Cardiac muscle cell (in vitro differentiated cells and primary cell): ENCODE data around the gene PRAMEF14. TPM values are rescaled to one million over a fixed set of nuclear protein-coding genes. Genes with fewer than 3 reads are reported as not detected.
"Not testable (repeated sequence)": the region's sequence is repeated elsewhere in the genome, so short reads cannot be mapped to it uniquely, and the experiment has no call there.

Experiments used
- DNase-seq, 2 donors: peaks; one replicate each; pipeline versions ENCODE4 v3.0.0 to v3.0.0-alpha.2; 2010 to 2017; ENCODE audit warnings: low read depth in 1 of 2, low spot score in 1 of 2
- H3K27ac ChIP-seq: fragments of 200-600 bp; sonication (generic); 2 replicates; pipeline ENCODE4 v1.5.1; 2016
- H3K27me3 ChIP-seq: fragments of 200-600 bp; sonication (generic); 2 replicates; pipeline ENCODE4 v1.6.0; 2016; ENCODE audit warnings: control low read depth
- H3K36me3 ChIP-seq: fragments of 200-600 bp; sonication (generic); 2 replicates; pipeline ENCODE4 v1.5.1; 2016; ENCODE audit warnings: control low read depth
- H3K4me1 ChIP-seq: fragments of 200-600 bp; sonication (generic); 2 replicates; pipeline ENCODE4 v1.8.1; 2017; ENCODE audit warnings: low read depth, mild to moderate bottlenecking, mixed run types
- H3K4me3 ChIP-seq: fragments of 200-600 bp; sonication (generic); 2 replicates; pipeline ENCODE4 v1.5.1; 2016; ENCODE audit warnings: mild to moderate bottlenecking
- H3K9me3 ChIP-seq: fragments of 200-600 bp; sonication (generic); 2 replicates; pipeline ENCODE4 v1.5.1; 2017; ENCODE audit warnings: low read depth, mild to moderate bottlenecking, control low read depth
- CTCF ChIP-seq: IDR thresholded peaks from 2 replicates; pipeline ENCODE4 v1.5.1; 2012; ENCODE audit warnings: low read depth, mild to moderate bottlenecking, low read length
- polyA plus RNA-seq: library from polyadenylated mRNA; unstranded; fragments of >200 nt; fragmentation: Nextera tagmentation; extraction: Ambion mirVana; gene quantifications from 2 replicates; pipeline ENCODE4 v1.2.1, GENCODE V29; 2016
- total RNA-seq: library from RNA; depleted of rRNA; stranded (reverse); fragments of >200 nt; gene quantifications from 2 replicates; pipeline ENCODE4 v1.2.3, GENCODE V29; 2016

PRAMEF14 gene
- total and polyA plus RNA-seq, 2 experiments from 2014 or later: not detected

- not testable (repeated sequence) for H3K36me3 ChIP-seq
- DNase-seq: peak; percentile 60 to 64
Observed at GRCh38 chr1:13356774-13357173, 9.8 kb upstream of the PRAMEF14 start.

DNA sequence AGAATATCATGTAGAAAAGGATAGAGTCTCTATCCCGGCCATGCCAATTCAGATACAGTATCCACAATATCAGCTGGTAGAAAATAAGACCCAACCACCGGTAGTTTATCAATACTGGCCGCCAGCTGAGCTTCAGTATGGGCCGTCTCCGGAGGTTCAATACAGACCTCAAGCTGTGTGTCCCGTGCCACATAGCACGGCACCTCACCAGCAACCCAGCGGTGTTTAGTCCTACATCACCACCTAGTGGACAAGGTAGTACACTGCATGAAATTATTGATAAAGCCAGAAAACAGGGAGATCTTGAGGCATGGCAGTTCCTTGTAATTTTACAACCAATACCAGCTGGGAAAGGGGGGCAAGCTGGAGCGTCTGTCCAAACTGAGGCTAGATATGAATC is 7.5 kb upstream of the PRAMEF14 start:
- H3K4me3 ChIP-seq, H3K9me3 ChIP-seq, H3K27ac ChIP-seq, H3K27me3 ChIP-seq, H3K36me3 ChIP-seq, DNase-seq, H3K4me1 ChIP-seq: not testable (repeated sequence)

More at GRCh38 chr1:13356774-13357173, 9.8 kb upstream of the PRAMEF14 start:
- H3K9me3 ChIP-seq, H3K4me1 ChIP-seq, H3K27me3 ChIP-seq, H3K4me3 ChIP-seq, H3K27ac ChIP-seq: not testable (repeated sequence)
- TF ChIP-seq CTCF: peak; percentile 46

- not testable (repeated sequence) for H3K27me3 ChIP-seq, H3K27ac ChIP-seq, H3K9me3 ChIP-seq, H3K4me1 ChIP-seq, H3K36me3 ChIP-seq, H3K4me3 ChIP-seq, DNase-seq
Observed at GRCh38 chr1:13353476-13353875, 6.5 kb upstream of the PRAMEF14 start.

GRCh38 chr1:13342496-13342895 is 4.4 kb downstream of the PRAMEF14 start:
- not testable (repeated sequence) for H3K36me3 ChIP-seq, H3K4me3 ChIP-seq, H3K27me3 ChIP-seq, H3K9me3 ChIP-seq, H3K4me1 ChIP-seq, DNase-seq, H3K27ac ChIP-seq

DNA sequence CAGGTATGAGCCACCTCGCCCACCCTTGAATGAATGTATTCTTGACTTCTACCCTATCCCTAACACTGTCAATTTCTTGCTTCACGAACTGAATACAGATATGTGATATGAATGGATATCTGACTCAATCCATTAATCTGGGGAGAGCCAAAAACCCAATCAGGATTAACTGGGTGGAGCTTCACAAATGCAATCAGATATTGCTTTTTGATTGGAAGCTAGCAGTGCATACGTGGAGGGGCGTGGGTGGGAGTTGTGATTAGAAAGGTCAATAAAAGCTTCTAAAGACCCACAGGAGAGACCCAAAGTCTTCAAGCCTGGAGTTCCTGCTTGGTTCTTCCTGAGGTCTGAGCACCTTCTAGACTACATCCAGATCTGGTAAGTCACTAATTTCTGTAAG is 31.7 kb downstream of the PRAMEF14 start, which contains the start of gene PRAMEF15:
PRAMEF15 (plus strand) TSS at position 301 of the 400 bp plus-strand sequence. CDS start 2,827 bp downstream, outside the sequence.
- not testable (repeated sequence) for DNase-seq, H3K4me3 ChIP-seq, H3K27me3 ChIP-seq, H3K4me1 ChIP-seq, H3K27ac ChIP-seq, H3K36me3 ChIP-seq, H3K9me3 ChIP-seq

GRCh38 chr1:13303239-13303638 is 43.7 kb downstream of the PRAMEF14 start, which contains the start of gene PRAMEF33:
Gene PRAMEF33 (plus strand): TSS chr1:13303539. CDS start chr1:13305955, 2,416 bp downstream.
- not testable (repeated sequence) for H3K27ac ChIP-seq, H3K27me3 ChIP-seq, H3K36me3 ChIP-seq, H3K9me3 ChIP-seq, H3K4me1 ChIP-seq, DNase-seq, H3K4me3 ChIP-seq

DNA sequence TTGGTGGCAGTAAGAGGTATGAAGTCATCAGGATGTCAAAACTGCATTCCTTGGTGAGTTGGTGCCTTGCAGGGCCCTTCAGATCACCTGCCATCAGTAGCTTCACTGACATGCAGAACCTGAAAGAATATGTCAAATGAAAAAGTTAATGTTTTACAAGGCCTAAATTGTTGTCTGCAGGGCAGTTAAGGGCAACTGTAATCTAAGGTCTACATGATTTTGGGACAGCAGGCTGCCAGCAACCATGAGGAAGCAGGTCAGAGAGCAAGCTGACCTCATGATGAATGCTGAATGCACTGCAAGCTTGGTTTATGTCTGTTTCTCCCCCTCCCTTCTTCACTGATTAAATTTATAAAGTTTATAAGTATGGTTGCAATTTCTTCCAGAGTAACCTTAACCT is 44.7 kb downstream of the PRAMEF14 start:
- not testable (repeated sequence) for H3K4me3 ChIP-seq, H3K27me3 ChIP-seq, DNase-seq, H3K27ac ChIP-seq, H3K9me3 ChIP-seq, H3K36me3 ChIP-seq, H3K4me1 ChIP-seq

DNA sequence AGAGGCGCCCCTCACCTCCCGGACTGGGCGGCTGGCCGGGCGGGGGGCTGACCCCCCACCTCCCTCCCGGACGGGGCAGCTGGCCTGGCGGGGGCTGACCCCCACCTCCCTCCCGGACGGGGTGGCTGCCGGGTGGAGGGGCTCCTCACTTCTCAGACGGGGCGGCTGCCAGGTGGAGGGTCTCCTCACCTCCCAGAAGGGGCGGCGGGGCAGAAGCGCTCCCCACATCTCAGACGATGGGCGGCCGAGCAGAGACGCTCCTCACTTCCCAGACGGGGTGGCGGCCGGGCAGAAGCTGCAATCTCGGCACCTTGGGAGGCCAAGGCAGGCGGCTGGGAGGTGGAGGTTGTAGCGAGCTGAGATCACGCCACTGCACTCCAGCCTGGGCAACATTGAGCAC is 48.2 kb downstream of the PRAMEF14 start:
- not testable (repeated sequence) for H3K9me3 ChIP-seq, H3K27ac ChIP-seq, H3K27me3 ChIP-seq, H3K4me3 ChIP-seq, DNase-seq, H3K36me3 ChIP-seq, H3K4me1 ChIP-seq

DNA sequence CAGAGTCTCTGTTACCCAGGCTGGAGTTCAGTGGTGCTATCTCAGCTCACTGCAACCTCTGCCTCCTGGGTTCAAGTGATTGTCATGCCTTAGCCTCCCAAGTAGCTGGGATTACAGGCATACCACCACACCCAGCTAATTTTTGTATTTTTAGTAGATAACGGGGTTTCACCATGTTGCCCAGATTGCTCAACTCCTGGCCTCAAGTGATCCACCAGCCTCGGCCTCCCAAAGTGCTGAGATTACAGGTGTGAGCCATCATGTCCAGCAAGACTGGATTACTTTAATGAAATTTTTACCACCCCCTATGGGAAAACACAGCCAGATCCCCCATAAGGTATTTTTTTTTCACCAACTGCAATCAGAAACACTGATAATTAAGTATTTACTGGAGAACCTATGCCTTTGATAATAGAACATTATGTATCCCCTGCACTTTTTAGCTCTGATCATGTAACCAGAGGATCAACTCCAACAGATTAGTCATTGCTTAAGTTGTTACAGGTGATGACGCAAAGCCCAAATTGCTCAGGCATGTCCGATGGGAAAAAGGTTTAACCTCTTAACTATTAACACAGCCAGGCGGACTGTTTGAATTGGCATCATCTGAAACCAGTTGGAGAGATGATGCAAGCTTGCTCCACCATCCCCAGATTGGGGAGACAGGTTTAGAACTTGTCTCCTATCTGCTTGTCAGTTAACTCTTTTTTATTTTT is 49.6 kb downstream of the PRAMEF14 start:
- H3K27me3 ChIP-seq, H3K9me3 ChIP-seq, H3K4me1 ChIP-seq, H3K4me3 ChIP-seq, H3K36me3 ChIP-seq, H3K27ac ChIP-seq, DNase-seq: not testable (repeated sequence)

Other genes with a start within 250 kb of the PRAMEF14 start
- gene HNRNPCL2, start 230.3 kb downstream of the PRAMEF14 start, total RNA-seq: not detected in 2 replicates
- gene HNRNPCL2, start 230.3 kb downstream of the PRAMEF14 start, polyA plus RNA-seq: not detected in 2 replicates
- gene PRAMEF26, start 191.1 kb downstream of the PRAMEF14 start, total RNA-seq: not detected in 2 replicates
- gene PRAMEF26, start 191.1 kb downstream of the PRAMEF14 start, polyA plus RNA-seq: not detected in 2 replicates
- not detected in 2 replicates for gene HNRNPCL4, start 181.5 kb downstream of the PRAMEF14 start, total RNA-seq
- not detected in 2 replicates for gene HNRNPCL4, start 181.5 kb downstream of the PRAMEF14 start, polyA plus RNA-seq
- not detected in 2 replicates for gene PRAMEF9, start 175.3 kb downstream of the PRAMEF14 start, total RNA-seq
- gene PRAMEF9, start 175.3 kb downstream of the PRAMEF14 start, polyA plus RNA-seq: not detected in 2 replicates
- not detected in 2 replicates for gene PRAMEF13, start 145.7 kb downstream of the PRAMEF14 start, total RNA-seq
- gene PRAMEF13, start 145.7 kb downstream of the PRAMEF14 start, polyA plus RNA-seq: not detected in 2 replicates
- gene PRAMEF18, start 121.0 kb downstream of the PRAMEF14 start, total RNA-seq: not detected in 2 replicates
- gene PRAMEF18, start 121.0 kb downstream of the PRAMEF14 start, polyA plus RNA-seq: not detected in 2 replicates
- not detected in 2 replicates for gene PRAMEF5, start 92.9 kb downstream of the PRAMEF14 start, total RNA-seq
- gene PRAMEF5, start 92.9 kb downstream of the PRAMEF14 start, polyA plus RNA-seq: not detected in 2 replicates
- not detected in 2 replicates for gene PRAMEF8, start 62.0 kb downstream of the PRAMEF14 start, total RNA-seq
- not detected in 2 replicates for gene PRAMEF8, start 62.0 kb downstream of the PRAMEF14 start, polyA plus RNA-seq
- gene PRAMEF33, start 43.6 kb downstream of the PRAMEF14 start, total RNA-seq: not detected in 2 replicates
- not detected in 2 replicates for gene PRAMEF33, start 43.6 kb downstream of the PRAMEF14 start, polyA plus RNA-seq
- not detected in 2 replicates for gene PRAMEF15, start 31.6 kb downstream of the PRAMEF14 start, total RNA-seq
- gene PRAMEF15, start 31.6 kb downstream of the PRAMEF14 start, polyA plus RNA-seq: not detected in 2 replicates
- not detected in 2 replicates for gene PRAMEF19, start 24.8 kb upstream of the PRAMEF14 start, total RNA-seq
- gene PRAMEF19, start 24.8 kb upstream of the PRAMEF14 start, polyA plus RNA-seq: not detected in 2 replicates
- gene PRAMEF17, start 42.5 kb upstream of the PRAMEF14 start, total RNA-seq: not detected in 2 replicates
- gene PRAMEF17, start 42.5 kb upstream of the PRAMEF14 start, polyA plus RNA-seq: not detected in 2 replicates
- not detected in 2 replicates for gene PRAMEF20, start 63.3 kb upstream of the PRAMEF14 start, total RNA-seq
- not detected in 2 replicates for gene PRAMEF20, start 63.3 kb upstream of the PRAMEF14 start, polyA plus RNA-seq
- not detected in 2 replicates for gene LRRC38, start 166.9 kb upstream of the PRAMEF14 start, total RNA-seq
- gene LRRC38, start 166.9 kb upstream of the PRAMEF14 start, polyA plus RNA-seq: 0.42 TPM in 1 of 2 replicates, not detected in the other
- 13.8 and 22.8 TPM in 2 replicates for gene PDPN, start 236.7 kb upstream of the PRAMEF14 start, total RNA-seq
- 13.0 and 24.9 TPM in 2 replicates for gene PDPN, start 236.7 kb upstream of the PRAMEF14 start, polyA plus RNA-seq